Measurements from ENCODE around the gene EPHA3.

Gene EPHA3

DNA sequence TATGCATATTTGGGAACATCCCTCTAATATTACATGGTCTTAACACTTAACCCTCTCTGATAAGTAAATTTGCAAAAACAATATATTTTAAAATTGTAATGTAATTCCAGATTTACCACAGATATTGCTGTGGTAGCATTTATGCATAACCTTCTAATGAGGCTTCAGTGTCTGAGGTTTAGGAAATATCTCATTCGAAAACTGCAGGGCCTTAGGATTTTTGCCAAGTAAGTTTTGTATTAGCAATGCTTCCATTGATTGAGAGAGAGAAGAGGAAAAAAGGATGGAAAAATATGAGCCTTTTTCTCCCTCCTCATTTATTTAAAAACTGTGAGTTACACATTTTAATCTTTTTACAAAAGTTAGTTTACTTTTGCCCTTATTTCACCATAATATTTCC lies 294.6 kb downstream of the EPHA3 start:
- no peak for TF ChIP-seq POLR2AphosphoS5 (IDR thresholded peaks at IDR 0.05; ENCODE audit: low read depth)
- no peak for TF ChIP-seq REST (IDR thresholded peaks at IDR 0.05; ENCODE audit: insufficient replicate concordance, low read depth)
- no peak for TF ChIP-seq SPI1 (IDR thresholded peaks at IDR 0.05; ENCODE audit: borderline replicate concordance, low read depth)
- TF ChIP-seq GABPA (IDR thresholded peaks at IDR 0.05; ENCODE audit: low read depth): no peak
- TF ChIP-seq, protein P1, sequence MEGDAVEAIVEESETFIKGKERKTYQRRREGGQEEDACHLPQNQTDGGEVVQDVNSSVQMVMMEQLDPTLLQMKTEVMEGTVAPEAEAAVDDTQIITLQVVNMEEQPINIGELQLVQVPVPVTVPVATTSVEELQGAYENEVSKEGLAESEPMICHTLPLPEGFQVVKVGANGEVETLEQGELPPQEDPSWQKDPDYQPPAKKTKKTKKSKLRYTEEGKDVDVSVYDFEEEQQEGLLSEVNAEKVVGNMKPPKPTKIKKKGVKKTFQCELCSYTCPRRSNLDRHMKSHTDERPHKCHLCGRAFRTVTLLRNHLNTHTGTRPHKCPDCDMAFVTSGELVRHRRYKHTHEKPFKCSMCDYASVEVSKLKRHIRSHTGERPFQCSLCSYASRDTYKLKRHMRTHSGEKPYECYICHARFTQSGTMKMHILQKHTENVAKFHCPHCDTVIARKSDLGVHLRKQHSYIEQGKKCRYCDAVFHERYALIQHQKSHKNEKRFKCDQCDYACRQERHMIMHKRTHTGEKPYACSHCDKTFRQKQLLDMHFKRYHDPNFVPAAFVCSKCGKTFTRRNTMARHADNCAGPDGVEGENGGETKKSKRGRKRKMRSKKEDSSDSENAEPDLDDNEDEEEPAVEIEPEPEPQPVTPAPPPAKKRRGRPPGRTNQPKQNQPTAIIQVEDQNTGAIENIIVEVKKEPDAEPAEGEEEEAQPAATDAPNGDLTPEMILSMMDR (IDR thresholded peaks at IDR 0.05; ENCODE audit: insufficient read depth, low read length): no peak
- Histone ChIP-seq H3K27ac (replicated peaks) (no peak overlapping the region), H3K4me3 (replicated peaks; ENCODE audit: insufficient read depth, low read length) (no peak overlapping the region), H3K27me3 (ENCODE audit: insufficient read depth, poor library complexity, severe bottlenecking) (no peaks in the 10 kb centered on the region)
- no peak for DNase-seq (ENCODE audit: low read depth in 1 of 2, low spot score in 1 of 2)

- no peak for DNase-seq (ENCODE audit: low read depth in 1 of 2, low spot score in 1 of 2)
- no peak overlapping the region for H3K27ac ChIP-seq (replicated peaks)
- no peak for TF ChIP-seq SPI1 (IDR thresholded peaks at IDR 0.05; ENCODE audit: borderline replicate concordance, low read depth)
- TF ChIP-seq GABPA (IDR thresholded peaks at IDR 0.05; ENCODE audit: low read depth): no peak
- TF ChIP-seq, protein P1 (IDR thresholded peaks at IDR 0.05; ENCODE audit: insufficient read depth, low read length): no peak
- TF ChIP-seq POLR2AphosphoS5 (IDR thresholded peaks at IDR 0.05; ENCODE audit: low read depth): no peak
- TF ChIP-seq REST (IDR thresholded peaks at IDR 0.05; ENCODE audit: insufficient replicate concordance, low read depth): no peak
- no peaks in the 10 kb centered on the region for H3K27me3 ChIP-seq (ENCODE audit: insufficient read depth, poor library complexity, severe bottlenecking)
- H3K4me3 ChIP-seq (replicated peaks; ENCODE audit: insufficient read depth, low read length): no peak overlapping the region
Observed at GRCh38 chr3:89405176-89405575, 297.8 kb downstream of the EPHA3 start.

- TF ChIP-seq POLR2AphosphoS5 (IDR thresholded peaks at IDR 0.05; ENCODE audit: low read depth): no peak
- no peak for TF ChIP-seq SPI1 (IDR thresholded peaks at IDR 0.05; ENCODE audit: borderline replicate concordance, low read depth)
- no peak for TF ChIP-seq GABPA (IDR thresholded peaks at IDR 0.05; ENCODE audit: low read depth)
- TF ChIP-seq, protein P1 (IDR thresholded peaks at IDR 0.05; ENCODE audit: insufficient read depth, low read length): no peak
- TF ChIP-seq REST (IDR thresholded peaks at IDR 0.05; ENCODE audit: insufficient replicate concordance, low read depth): no peak
- H3K27ac ChIP-seq (replicated peaks): no peak overlapping the region
- no peak overlapping the region for H3K4me3 ChIP-seq (replicated peaks; ENCODE audit: insufficient read depth, low read length)
- no peaks in the 10 kb centered on the region for H3K27me3 ChIP-seq (ENCODE audit: insufficient read depth, poor library complexity, severe bottlenecking)
- no peak for DNase-seq (ENCODE audit: low read depth in 1 of 2, low spot score in 1 of 2)
Observed at GRCh38 chr3:89405593-89405992, 298.2 kb downstream of the EPHA3 start.

Measured in HL-60 (cell line).